ENCODE data around the gene PTCH1.

Gene PTCH1

DNA sequence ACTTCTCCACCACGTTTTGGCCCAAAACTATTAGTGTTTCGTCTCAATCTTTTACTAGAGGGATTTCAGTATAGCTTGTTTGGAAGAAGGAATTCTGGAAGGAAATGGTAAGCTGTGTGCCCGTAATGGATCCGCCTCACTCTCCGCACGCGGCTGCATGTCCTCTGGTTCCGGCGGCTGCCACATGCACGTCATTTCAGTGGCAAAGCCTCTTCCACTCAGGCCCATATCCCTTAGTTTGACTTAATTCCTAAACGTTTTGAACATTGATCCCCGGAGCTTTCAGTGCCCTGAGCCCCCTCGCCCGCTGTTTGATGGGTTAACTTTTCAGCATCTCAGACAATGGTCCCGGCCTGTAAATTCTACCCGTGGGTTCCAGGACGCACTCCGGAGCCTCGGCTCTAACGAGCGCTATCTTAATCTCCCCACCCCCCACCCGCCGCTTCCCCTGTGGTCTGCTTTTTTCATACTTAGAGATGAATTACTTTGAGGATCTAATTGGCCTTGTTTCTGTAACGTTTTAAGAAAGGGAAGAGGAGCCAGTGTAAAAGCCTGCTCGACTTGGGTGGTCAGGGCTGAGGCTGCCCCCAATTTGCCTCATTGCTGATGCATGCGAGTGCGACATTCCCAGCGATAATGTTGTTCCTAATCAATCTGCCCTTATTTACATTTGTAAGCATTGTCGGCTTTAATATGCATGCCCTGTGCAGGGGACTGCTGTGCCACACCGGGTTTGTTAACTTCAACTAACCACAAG lies 4.6 kb downstream of the PTCH1 start:
- no peak for DNase-seq

DNA sequence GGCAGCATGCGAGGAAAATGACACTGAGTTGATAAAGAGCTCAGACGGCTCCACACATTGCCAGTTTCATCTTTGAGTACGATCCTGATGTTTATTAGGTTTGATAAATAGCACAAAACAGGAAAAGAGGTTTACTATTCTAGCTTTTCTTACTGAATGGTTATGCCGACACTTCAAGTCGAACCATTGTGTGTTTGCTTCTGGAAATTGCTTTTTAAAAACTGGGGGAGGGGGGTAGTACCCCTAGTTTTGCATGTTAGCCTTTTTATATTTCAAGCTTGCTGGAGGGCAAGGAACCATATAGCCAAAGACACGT lies 5.2 kb downstream of the PTCH1 start:
- no peak for DNase-seq

DNA sequence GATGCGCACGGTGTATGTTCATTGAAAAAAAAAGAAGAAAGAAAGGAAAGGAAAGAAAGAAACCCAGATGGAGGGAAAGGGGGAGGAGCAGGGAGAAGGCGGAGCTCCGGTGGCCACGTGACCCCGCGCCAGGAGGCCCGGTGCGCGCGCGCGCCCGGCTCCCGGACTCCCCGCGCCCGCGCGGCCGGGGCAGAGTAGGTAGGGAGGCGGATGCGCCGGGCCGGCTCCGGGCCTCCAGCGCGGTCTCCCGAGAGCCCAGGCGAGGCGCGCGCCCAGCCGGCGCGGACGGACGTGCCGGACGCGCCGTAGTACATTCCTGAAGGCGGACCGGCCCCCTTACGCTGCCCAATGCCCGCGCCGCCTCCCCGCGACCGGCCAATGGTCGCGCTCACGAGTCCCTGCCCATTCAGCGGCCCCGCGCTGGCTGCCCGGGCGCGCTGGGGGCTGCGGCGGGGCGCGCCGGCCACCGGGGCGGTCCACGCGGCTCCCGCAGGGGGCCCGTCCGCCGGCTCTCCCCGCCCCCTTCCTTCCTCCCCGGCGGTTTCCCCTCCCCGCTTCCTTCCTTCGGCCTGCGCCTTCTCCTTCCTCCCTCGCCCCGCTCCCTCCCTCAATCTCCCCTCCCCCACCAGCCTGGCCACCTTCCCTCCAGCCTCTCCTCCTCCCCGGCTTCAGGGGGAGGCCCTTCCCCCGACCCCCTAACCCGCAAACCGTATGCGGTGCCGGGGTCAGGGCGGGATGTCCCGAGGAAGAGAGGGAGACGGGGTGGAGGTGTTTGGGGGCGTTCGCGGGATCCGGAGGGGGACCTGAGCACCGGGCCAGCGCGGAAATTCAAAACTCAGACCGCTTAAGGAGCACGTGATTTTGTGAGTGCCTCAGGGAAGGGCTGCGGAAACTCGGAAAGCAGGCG lies 5.8 kb downstream of the PTCH1 start:
- peak; percentile 85 for DNase-seq

DNA sequence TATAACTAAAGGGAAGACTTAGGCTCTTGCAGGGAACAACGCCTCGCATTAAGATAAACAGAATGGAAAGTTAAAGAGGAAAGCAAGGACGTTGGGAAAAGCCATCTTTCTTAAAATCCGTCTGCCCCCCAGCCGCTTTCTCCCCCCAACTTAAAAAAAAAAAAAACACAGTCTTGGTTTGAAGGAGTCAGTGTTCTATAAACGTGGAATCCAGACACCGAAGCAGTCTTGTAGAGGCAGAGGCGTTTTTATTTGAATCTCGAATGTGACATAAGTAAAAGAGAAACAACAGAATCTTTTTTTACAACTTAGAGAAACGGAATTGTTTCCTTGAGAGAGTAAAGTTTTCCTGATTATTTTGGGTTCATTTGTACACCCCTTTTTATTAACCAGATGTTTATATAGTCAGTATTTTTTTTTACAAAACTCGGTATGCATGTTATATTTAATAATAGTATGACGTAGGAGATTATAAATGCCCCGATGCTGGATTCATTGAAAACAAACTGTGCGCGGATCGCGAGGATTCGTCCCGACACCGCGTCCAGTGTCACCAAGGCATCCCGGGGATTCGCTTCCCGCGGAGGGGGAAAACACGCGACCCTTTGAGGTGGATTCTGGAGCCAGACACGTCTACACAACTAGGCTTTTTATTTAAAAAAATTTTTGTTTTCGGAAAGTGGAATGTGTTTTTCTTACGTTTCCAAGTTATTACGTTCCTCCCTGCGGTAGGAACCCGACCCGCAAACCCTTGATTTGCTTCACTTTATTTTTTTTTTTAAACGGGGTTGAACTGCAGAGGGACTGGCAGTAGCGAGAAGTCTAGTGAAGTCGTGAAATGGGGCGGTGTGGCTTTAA lies 6.7 kb downstream of the PTCH1 start:
- DNase-seq, result no peak

DNA sequence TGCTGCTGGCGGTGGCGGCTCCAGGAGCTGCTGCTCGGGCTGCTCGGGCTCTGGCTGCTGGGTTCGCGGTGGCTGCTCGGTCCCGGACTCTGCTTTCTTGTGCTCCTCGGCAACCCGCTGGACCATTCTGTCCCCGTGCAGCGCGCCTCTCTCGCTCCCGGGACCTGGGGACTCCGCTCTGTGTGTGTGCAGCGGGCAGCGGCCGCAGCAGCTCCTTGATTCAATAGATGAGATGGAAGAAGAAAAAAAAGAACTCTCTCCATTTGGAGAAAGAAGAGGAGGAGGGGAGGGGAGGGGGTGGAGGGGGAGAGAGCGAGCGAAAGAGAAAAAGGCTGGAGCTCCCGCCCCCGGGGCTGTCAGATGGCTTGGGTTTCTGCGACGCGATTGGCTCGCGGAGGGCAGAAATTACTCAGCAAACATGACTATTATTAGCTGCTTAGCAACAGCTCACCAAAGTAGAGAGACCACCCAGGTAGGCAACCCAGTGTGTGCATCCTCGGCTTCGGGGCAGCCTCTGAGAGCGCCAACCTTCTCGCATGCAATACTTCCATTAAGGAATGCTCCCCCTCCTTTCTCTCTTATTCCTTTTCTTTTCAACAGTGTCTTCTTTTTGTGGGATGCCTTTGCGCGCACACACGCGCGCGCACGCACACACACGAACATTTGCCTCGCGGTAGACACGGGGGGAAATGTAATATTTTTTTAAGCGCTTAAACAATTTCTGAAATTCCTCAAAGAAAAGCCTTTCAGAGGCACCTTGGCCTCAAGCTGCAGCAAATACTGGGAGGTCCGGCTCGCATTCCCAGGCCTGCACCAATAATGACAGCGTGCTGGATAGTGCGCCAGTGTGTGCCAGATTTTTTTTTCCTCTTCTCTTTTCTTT lies 7.6 kb downstream of the PTCH1 start:
- DNase-seq, result peak; percentile 92

DNA sequence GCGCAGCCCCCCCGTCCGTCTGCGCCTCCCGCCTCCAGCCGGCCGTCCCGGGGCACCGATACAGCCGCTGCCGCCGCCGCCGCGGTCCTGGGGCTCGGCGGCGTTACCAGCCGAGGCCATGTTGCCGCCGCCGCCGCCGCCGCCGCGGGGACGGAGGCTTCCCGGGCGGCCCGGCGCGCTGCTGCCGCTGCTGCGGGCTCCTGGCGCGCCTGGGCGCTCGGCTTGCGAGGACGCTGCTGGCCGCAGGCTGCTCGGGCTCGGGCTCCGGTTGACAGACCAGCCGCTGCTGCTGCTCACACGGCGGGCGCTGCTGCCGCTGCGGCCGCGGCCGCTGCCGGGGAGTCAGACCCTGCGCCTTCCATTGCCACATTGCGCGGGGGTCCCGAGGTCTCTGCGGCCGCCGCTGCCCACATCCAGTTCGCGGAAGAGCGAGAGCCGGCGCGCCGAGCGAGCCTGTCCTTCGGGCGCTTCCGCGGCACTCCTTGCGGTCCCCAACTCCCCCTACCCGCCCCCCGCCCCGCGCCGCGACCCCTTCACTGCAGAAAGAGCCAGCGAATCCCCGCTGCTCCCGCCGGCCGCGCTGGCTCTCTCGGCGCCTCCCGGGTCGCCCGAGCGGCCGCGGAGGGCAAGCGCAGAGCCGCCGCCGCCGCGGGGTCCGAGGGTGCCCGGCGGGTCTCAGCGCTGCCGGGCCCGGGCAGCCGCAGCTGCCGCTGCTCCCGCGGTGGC lies 8.4 kb downstream of the PTCH1 start:
- no peak for DNase-seq

DNA sequence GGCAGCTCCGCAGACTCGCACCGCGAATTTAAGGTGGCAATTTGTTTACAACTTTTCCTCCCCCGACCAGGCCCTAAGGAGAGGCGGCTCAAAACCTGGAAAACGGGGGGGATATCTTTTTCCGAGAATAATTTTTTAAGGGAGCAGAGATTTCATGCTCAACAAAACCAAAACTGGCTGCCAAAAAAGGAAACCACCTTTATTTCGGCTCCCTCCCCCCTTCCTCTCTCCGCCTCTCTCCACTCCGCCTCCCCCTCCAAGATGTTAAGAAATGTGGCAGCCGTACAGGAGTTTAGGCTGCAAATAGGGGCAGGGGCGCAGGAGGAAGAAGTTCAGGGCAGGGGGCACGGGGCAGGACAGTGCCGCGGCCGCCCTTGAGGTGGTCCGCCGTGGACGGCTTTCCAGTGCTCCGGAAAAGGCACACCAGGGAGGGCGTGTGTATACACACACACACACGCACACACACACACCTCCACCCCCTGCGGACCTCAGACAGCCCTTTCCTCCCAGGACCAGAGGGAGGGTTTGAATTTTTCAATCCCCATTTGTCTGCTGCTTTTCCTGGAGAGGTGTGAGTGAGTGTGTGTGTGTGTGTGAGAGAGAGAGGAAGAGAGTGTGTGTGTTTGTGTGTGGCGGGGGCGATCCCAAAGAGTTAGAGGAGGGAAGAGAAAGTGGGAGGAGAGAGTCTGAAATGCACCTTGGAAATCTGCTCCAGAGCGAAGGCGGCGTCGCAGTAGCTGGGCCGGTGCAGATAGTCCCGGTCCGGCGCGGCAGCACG lies 9.1 kb downstream of the PTCH1 start:
- no peak for DNase-seq

DNA sequence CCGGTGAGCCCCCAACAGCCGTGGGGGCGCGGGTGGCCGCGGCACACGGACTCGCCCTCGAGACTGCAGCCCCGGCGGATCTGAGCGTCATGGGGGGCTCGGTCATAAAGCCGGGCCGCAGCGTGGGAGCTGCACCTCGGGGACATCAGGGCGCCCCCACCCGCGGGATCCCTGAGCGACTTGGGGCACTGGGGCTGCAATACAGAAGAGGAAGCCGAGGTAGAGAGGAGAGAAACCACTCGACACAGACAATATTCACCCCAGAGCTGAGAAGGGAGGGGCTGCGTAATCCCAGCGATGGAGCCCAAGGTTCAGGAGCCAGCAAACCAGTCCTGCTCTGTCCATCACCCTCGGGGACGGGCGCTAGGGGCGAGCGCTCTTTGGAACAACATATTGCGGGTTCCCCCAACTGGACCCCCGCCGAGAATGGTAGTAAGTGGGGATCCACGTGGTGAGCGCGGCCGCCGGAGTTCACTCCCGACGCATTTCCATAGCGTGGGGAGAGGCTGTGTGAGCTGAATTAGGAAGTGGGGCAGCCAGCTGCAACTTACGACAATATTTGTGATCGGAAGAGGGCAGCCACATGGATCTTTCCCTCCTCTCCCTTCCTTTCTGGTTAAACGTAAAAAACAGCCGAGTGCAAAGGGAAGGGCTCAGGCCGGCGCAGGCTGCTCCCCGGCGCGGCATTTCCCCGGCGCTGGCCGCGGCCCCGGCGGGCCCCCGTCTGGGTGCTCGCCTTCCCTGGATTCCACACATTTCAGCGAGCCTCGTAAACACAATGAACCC lies 9.9 kb downstream of the PTCH1 start:
- no peak for DNase-seq

DNA sequence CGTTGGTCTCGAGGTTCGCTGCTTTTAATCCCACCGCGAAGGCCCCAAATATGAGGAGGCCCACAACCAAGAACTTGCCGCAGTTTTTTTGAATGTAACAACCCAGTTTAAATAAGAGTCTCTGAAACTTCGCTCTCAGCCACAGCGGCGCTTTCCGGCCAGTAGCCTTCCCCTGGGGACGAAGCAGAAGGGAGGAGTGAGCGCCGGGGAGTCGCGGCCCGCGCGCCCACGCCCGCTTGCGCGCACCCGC lies 10.4 kb downstream of the PTCH1 start:
- no peak for DNase-seq

DNA sequence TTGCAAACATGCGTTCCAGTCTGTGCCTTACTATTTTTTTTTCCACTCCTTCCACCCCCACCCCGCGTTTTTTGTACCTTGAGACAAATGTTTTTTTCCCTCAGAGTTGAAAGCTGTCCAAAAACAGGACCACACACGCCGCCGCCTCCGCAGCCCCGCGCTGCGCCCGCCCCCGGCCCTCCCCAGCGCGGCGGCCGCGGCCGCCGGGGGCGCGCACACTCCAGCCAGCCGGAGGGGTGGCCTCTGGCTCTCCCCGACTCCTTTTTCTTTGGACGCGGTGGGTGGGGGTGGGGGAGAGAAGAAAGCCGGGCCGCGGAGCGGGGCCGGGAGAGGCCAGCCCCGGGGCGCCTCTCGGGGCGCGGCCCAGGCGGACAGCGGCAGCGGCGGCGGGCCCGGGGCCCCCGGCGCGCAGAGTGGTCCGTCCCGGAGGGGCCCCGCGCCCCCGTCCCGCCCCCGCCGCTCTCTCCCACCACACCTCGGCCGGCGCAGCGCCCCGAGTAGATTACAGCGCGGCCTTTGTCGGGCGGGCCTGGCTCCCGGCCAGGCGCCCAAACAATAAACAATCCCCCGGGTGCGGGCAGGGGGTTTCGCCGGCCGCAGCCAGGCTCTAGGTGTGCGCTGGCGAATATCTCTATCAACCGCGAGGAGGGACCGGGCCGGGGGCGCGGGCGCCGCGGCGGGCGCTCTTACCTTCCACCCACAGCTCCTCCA lies 10.9 kb downstream of the PTCH1 start:
- peak; percentile 61 for DNase-seq

DNA sequence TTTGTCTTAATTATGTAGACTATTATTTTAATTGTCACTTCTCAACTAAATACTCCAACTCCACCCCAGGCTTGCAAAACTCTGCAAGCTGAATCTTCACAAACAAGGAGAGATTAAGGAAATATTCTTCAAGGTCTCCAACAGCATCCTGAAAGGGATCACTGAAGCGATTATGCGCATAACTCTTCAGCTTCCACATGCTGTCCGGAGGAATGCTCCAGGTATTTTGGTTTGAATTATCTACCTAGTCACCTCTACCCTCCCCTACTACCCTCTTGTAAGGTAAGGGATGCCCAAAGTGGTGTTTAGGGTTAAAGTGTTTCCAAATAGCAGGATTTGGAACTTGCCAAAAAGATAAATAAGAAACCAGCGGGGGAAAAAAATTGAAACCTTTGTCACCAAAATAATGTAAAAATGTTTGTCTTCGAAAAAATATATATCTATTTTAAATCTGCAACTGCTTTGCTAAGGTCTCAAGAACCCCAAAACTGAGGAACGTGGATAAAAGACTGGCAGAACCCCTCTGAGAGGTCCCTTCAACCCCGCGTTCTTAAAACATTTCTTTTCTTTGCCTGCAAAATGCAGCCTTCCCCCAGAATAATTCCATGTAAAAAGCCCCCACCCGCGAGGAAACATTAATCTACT lies 11.6 kb downstream of the PTCH1 start:
- no peak for DNase-seq

DNA sequence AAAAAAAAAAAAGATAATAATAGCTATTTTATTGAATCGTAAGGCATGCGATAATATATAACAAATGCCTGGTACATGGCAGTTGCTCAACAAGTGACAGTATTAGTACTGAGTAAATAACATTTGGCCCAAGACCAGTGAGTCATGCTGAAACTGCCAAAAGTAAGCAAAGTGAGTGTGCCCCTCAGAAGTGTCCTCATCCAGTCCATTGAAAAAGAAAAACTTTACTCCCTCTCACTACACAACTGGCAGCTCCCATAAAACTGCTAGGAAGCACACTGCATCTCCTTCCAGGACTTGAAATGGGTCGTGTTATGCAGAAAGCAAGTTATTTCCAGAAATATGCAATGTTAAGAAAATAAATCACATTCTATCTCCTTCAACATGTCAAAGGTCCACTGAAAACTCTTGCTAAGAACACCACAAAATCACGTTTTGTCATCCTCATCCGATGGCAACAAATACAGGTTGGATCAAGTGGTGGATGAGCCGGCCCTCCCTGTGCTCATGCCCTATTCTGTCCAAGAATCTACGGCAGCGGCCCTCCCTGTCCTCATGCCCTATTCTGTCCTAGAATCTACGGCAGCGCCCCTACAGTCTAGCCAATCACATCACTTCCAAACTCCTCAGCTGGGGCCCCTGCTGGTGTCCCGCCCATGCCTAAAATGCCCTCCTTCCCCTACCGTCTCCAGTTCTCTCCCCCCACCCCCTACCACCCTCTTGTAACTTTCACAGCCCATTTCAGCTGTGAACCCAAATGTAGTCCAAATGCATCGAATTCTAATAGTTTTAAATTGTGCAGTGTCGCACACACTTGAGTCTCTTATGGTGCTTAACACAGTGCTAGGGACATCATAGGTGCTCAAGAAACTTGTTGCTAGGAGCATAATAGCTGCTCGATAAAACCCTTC lies 12.5 kb downstream of the PTCH1 start:
- DNase-seq, result no peak

DNA sequence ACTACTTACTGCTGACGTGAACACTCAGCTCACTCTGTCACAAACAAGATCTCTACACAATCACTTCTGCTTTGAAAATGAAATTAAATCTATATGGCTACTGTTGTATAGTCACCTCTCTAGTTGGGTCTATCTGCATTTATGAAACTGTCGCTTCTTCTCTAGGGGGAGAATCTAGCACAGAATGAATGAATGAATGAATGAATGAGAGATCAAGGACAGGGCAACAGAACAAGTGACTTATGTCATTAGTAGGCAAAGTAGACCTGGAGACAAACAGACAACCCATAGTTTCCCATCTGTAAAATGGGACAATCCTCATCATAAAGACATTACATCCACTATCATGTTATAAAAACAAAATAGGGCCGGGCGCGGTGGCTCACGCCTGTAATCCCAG lies 13.4 kb downstream of the PTCH1 start:
- no peak for DNase-seq

DNA sequence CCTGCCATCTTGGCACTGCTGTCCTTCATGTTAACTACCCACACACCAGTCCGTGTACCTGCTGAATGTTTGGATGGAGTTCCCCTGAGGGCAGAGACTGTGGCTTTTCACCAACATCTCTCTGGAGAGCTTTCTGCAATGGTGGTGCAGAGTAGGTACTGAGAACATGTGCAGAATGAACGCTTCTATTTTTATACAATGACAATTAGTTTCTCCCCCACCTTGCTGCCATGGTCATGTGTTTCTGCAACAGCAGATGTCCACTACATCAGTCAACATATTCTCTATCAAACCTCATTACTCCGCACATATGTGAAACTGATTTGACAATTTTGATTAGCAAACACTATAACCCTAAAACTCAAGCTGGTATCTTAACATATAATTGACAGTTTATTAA lies 14.5 kb downstream of the PTCH1 start:
- no peak for DNase-seq

DNA sequence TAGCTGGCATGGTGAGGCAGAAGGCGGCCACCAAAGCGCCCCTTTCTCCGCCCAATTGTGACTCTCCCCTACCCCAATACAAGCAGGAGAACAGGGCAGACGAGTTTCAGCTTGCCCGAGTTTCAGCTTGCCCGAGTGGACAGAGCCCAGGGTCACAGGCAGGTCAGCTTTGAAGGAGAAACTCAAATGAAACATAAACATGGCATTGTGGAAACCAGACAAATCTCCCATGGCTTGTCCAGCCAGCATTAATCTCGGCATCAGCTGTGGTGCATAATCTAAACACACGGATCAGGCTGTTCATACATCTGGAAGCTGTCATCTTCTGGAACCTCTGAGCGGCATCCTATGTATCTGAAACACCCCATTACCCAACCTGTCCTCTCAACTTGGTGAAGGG lies 16.9 kb downstream of the PTCH1 start:
- no peak for DNase-seq

DNA sequence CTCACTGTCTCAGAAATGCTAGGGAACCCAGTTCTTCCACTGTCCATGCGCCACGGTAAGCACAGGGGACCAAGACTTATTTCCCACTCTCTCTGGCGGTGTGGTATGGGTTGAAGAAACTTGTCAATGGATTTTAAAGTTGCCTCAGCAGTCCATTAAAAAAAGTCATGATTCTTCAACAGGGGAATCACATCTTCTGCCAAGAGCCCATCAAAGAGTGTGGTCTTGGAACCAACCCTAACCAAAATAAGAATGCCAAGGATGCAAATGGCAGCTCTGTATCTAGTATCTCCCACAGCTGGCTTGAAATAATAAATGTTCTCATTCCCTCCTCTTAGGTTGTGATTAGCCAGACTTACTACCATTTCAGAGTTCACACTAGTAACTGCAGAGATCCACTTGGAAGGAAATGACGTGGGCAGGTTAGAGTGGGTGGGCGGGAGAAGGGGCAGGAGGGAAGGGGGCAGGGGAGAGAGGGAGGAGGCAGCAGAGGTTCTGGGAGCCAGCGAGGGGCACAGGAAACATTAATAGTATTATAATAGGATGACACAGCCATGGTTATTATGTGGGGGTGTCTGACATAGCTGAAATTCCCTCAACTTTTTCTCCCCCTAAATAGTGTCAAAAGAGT lies 17.6 kb downstream of the PTCH1 start:
- no peak for DNase-seq

DNA sequence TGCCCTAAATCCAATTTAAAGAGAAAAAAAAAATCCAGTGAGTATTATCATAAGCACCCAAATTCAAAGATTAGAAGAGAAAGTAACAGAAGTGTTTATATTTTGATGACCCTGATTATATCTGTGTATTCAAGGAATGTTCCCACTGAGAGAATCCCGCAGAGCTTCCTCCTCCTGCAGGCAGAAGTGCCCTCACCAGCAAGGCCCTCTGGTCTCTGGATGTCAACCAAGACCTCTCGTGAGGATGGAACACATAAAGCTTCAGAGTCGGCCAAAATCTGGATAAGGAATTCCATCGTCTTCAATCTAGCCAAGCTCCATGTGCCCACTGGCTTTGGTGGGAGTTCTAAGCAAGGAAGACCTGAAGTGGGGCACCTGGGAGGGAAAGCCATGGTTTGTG lies 18.1 kb downstream of the PTCH1 start:
- DNase-seq, result no peak

DNA sequence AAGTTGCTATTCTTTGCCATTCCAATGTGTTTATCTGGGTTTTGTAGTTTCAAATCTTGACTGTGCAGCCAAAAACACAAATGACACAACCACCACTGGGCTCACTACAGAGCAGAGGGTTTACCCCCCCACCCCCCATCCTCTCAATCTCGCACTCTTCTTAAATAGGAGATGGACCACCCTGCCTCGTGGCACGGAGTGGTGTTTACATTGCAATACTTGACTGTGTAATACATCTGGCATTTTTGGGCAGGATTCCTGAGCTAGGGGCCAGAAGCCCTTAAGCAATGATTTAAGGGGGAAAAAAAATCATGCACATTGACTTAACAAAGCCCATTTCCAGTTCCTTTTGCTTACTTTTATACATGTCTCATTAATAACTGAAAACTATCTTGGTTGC lies 19.0 kb downstream of the PTCH1 start:
- no peak for DNase-seq
